Skeletal muscle cell (primary cell): Measurements from ENCODE around the gene SENP6.

Experiments used
- DNase-seq: peaks from one replicate; pipeline ENCODE4 v3.0.0-alpha.2; 2010; ENCODE audit warnings: low read depth
- H3K4me3 ChIP-seq: 2 replicates; pipeline ENCODE4 v1.5.1; 2011; ENCODE audit warnings: low read depth, mild to moderate bottlenecking, control low read depth, low read length, moderate library complexity

The SENP6 gene

DNA sequence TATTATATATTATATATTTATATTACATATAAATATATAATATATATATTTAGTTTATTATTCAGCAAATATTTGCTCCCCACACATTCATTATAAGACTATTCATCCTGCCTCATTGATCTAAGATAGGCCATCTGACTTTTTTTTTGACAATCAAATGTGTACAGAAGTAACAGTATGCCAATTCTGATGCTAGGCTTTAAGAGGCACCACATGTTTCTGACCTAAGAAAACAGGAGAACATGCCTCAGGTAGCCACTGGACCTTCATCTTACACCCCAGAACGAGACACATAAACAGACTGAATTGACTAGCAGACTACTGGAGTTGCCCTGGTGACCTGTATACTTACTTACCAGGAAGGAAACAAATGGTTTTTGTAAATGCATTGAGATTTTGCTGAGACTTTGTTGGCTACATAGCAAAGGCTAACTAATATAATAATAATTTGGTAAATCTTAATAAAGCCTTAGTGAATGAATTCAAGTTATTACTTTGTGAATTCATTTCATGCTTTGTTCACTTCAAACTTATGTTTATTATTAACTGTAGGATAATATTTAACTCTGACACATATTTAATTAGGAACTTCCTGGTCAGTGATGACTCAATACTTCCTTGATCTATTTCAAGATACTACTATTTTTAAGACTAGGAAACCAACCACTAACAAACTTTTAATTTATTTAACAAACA, 134.0 kb downstream of the SENP6 start:
- DNase-seq, result no peak
- H3K4me3 ChIP-seq, result no peak overlapping the region

DNA sequence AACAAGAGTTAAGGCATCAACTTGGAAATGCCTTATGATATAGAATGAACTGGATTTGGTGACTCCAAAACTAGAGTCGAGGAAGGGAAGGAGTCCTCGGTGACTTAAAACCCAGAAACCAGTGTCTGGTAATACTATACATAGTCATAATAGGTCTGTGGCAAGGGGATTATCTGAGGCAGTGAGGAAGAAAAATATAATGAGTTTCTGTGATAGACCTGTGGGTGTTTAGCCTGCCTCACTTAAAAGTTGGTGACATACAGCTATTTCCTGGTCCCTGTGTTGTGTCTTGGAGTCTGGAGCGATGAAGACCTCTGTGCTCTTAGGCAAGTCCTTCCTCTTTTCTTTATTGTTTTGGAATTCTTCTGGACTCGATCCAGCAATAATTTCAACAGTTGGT, 142.3 kb downstream of the SENP6 start:
- DNase-seq, result no peak
- no peak overlapping the region for H3K4me3 ChIP-seq

GRCh38 chr6:75745404-75745803, 143.7 kb downstream of the SENP6 start:
- DNase-seq, result no peak

DNA sequence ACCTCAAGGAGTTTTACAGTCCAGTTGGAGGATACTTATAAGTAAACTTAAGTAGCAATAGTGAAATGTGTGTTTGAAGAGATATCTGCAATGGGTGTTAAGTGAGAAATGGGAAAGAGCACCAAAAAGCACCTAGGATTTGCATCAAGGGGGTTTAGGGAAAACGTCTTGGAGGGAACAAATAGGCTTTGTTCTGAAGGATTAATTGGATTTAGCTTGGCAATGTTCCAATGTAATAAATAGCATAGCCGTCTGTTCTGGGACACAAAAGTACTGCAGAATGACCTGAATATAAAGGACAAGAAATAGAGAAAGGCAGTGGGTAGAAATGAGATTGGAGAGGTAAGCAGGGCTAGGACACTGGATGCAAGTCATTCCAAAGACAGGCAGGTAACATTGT, 144.5 kb downstream of the SENP6 start:
- H3K4me3 ChIP-seq, result no peak overlapping the region
- no peak for DNase-seq

More at GRCh38 chr6:75745404-75745803, 143.7 kb downstream of the SENP6 start:
- H3K4me3 ChIP-seq, result no peak overlapping the region

- H3K4me3 ChIP-seq, result no peak overlapping the region
- no peak for DNase-seq
Measured at GRCh38 chr6:75747152-75747992, 145.7 kb downstream of the SENP6 start.

- no peak for DNase-seq
- H3K4me3 ChIP-seq, result peak overlapping the region; percentile 96
Measured at GRCh38 chr6:75748003-75748742, 146.5 kb downstream of the SENP6 start.

- no peak for DNase-seq
- H3K4me3 ChIP-seq, result peak within 1 kb of the TSS; percentile 96
Measured at GRCh38 chr6:75748743-75749538, 147.3 kb downstream of the SENP6 start, which contains the start of gene MYO6. Gene MYO6, plus strand, starts transcription at chr6:75749239. Its CDS starts 68,309 bp downstream, at chr6:75817548.

DNA sequence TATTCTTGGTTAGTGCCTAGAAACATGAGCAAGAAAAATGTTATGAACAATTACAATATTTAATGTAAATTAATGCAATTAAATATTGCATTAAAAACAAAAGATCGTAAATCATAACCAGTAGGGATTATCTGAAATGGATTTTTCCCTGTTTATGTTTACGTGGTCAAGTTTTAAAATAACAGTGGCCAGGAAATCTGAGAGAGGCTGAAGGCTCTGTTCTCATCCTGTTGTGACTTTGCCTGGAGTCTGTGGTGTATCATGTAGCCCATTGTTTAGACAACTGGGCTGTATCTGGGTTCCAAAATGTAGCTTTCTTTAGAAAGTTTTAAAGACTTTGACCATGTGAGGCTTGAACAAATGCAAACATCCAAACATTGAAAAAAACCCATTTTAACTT, 149.8 kb downstream of the SENP6 start:
- DNase-seq, result no peak
- no peak overlapping the region for H3K4me3 ChIP-seq

- no peak overlapping the region for H3K4me3 ChIP-seq
- no peak for DNase-seq
Measured at GRCh38 chr6:75752365-75752764, 150.7 kb downstream of the SENP6 start.

- DNase-seq, result no peak
- H3K4me3 ChIP-seq, result no peak overlapping the region
Measured at GRCh38 chr6:75755704-75756103, 154.0 kb downstream of the SENP6 start.

DNA sequence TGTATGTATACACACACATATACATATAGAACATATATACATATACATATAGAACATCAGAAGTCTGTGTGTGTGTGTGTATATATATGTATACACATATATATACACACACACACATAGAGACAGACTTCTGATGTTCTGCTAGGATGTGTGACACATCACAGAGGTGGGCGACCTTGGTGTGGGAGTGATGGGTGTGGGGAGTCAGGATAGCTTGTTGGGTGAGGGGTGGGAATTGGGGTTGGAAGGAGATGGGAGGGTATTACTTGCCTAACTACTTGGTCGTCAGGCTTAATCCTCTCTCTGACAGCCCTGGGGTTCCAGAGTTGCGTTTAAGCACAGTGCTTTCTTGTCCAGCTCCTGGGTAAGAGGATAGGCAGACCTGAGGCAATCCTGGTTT, 155.6 kb downstream of the SENP6 start:
- no peak overlapping the region for H3K4me3 ChIP-seq

GRCh38 chr6:75758061-75758460, 156.4 kb downstream of the SENP6 start:
- no peak overlapping the region for H3K4me3 ChIP-seq
- DNase-seq, result no peak

More for the DNA sequence above, 155.6 kb downstream of the SENP6 start:
- DNase-seq, result no peak

GRCh38 chr6:75759207-75759606, 157.5 kb downstream of the SENP6 start:
- no peak for DNase-seq
- no peak overlapping the region for H3K4me3 ChIP-seq

GRCh38 chr6:75760320-75760719, 158.6 kb downstream of the SENP6 start:
- no peak for DNase-seq
- H3K4me3 ChIP-seq, result no peak overlapping the region

GRCh38 chr6:75761489-75761888, 159.8 kb downstream of the SENP6 start:
- no peak overlapping the region for H3K4me3 ChIP-seq
- DNase-seq, result no peak

DNA sequence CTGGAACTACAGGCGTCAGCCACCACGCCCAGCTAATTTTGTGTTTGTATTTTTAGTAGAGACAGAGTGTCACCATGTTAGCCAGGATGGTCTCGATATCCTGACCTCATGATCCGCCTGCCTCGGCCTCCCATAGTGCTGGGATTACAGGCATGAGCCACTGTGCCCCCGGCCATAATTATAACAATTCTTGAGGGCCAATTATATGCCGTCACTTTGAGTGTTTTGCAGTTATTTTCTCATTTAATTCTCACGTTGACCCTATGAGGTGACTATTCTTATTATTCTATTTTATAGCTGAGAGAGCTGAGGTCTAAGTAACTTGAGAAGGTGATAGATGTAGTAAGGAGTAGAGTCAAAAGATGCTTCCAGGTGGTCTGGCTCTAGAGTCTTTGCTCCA, 160.4 kb downstream of the SENP6 start:
- DNase-seq, result no peak
- H3K4me3 ChIP-seq, result no peak overlapping the region

DNA sequence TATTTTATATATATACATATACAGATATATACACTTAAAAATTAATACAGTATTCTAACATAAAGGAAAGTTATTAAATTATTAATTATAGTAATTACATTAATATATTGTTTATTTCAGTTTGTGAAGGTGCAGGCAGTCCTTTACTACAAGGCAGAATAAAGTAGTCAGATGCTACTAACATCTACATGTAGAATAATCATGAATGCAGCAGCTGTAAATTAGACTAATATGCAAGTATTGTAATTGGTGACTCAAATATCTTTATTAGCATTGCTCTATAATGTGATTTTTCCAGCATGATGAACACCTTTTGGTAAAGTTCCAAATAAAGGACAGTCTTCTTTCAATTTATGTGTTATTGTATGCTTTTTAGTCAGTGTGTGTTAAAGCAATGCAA, 164.7 kb downstream of the SENP6 start:
- no peak for DNase-seq
- H3K4me3 ChIP-seq, result no peak overlapping the region
